GM19238 (cell line): ENCODE results near the gene DPYD.

ENCODE experiments used
- DNase-seq: peaks from one replicate; pipeline ENCODE4 v3.0.0; 2011; ENCODE audit warnings: low spot score; ENCODE audit not compliant: insufficient read length

DPYD gene

GRCh38 chr1:97920832-97921571 is at the start of gene DPYD:
Gene DPYD (minus strand): TSS chr1:97921034. CDS start chr1:97920922, 112 bp downstream.
- DNase-seq, result peak; percentile 64

GRCh38 chr1:97960470-97960869 is 39.6 kb upstream of the DPYD start:
- DNase-seq, result no peak

- DNase-seq, result no peak
These were observed 26.9 kb upstream of the DPYD start for GRCh38 chr1:97947695-97948094.

- DNase-seq, result no peak
These were observed 22.5 kb upstream of the DPYD start for GRCh38 chr1:97943354-97943753.

GRCh38 chr1:97942161-97943123 is 21.6 kb upstream of the DPYD start:
- no peak for DNase-seq

GRCh38 chr1:97938285-97938642 is 17.4 kb upstream of the DPYD start:
- DNase-seq, result no peak

GRCh38 chr1:97936976-97937375 is 16.1 kb upstream of the DPYD start:
- DNase-seq, result no peak

GRCh38 chr1:97934491-97934890 is 13.7 kb upstream of the DPYD start:
- DNase-seq, result no peak

GRCh38 chr1:97929874-97930851 is 9.3 kb upstream of the DPYD start:
- DNase-seq, result no peak

- DNase-seq, result no peak
These were observed 5.3 kb upstream of the DPYD start for GRCh38 chr1:97926017-97926708.

- DNase-seq, result no peak
These were observed 4.3 kb upstream of the DPYD start for GRCh38 chr1:97925151-97925550.

- DNase-seq, result no peak
These were observed 3.0 kb upstream of the DPYD start for GRCh38 chr1:97923811-97924210.

- no peak for DNase-seq
These were observed 480 bp downstream of the DPYD start for GRCh38 chr1:97920276-97920831.

- DNase-seq, result no peak
These were observed 1.1 kb downstream of the DPYD start for GRCh38 chr1:97919585-97920261.

GRCh38 chr1:97918961-97919360 is 1.9 kb downstream of the DPYD start:
- no peak for DNase-seq

- DNase-seq, result no peak
These were observed 7.2 kb downstream of the DPYD start for GRCh38 chr1:97913506-97914139.

- no peak for DNase-seq
These were observed 9.3 kb downstream of the DPYD start for GRCh38 chr1:97911266-97912215.

GRCh38 chr1:97909266-97909665 is 11.6 kb downstream of the DPYD start:
- no peak for DNase-seq
